HG03457 (cell line): ENCODE results near the gene EMD.

ENCODE experiments used
- ATAC-seq: cut with Tn5 transposase; IDR thresholded peaks from one replicate; pipeline ENCODE4 v1.9.1; 2021; ENCODE audit warnings: moderate number of reproducible peaks; ENCODE audit not compliant: unreplicated experiment

Gene EMD

GRCh38 chrX:154412468-154412867 is 33.4 kb downstream of the EMD start:
- no peak for ATAC-seq

- no peak for ATAC-seq
Measured at GRCh38 chrX:154413142-154413541, 34.0 kb downstream of the EMD start.

- no peak for ATAC-seq
Measured at GRCh38 chrX:154417157-154417556, 38.1 kb downstream of the EMD start.

- ATAC-seq, result no peak
Measured at GRCh38 chrX:154419189-154419588, 40.1 kb downstream of the EMD start.

- no peak for ATAC-seq
Measured at GRCh38 chrX:154419688-154420401, 40.8 kb downstream of the EMD start.

- no peak for ATAC-seq
Measured at GRCh38 chrX:154420402-154420756, 41.3 kb downstream of the EMD start.

- ATAC-seq, result no peak
Measured at GRCh38 chrX:154426916-154427770, 48.0 kb downstream of the EMD start.

- peak; percentile 90 for ATAC-seq
Measured at GRCh38 chrX:154428176-154429171, 49.4 kb downstream of the EMD start, which contains the start of gene ATP6AP1. ATP6AP1 (plus strand) TSS chrX:154428677; CDS start chrX:154428693, 16 bp downstream.

GRCh38 chrX:154429711-154430110 is 50.6 kb downstream of the EMD start:
- ATAC-seq, result no peak

- ATAC-seq, result no peak
Measured at GRCh38 chrX:154430479-154430878, 51.4 kb downstream of the EMD start.

- no peak for ATAC-seq
Measured at GRCh38 chrX:154430916-154431315, 51.8 kb downstream of the EMD start.
